ENCODE data around the gene ST6GALNAC4. TPM values are rescaled to one million over a fixed set of nuclear protein-coding genes. Genes with fewer than 3 reads are reported as not detected.

Gene ST6GALNAC4
- total and polyA plus RNA-seq, 9 of the 15 experiments (the other 6 are each of a cell fraction or from before 2014, with no cell fraction given) = 2.6 to 43.1 (median 15.4) TPM

DNA sequence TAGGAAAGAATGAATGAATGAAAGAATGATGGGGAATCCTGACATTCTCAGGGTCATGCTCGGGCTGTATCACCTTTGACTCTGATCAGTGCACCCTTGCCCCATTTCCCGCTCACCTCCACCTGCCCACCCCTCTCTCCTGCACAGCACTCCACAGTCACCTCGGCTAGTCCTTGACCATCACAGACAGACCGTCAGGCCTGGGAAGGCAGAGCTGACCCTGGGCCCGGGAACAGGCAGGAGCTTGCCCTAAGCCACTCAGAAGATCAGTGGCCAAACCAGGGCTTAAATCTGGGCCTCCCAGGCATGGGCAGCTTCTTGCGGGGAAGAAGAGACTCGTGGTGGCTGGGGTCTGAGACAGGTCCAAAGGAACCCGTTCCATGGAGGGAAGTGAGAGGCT is 21.0 kb downstream of the ST6GALNAC4 start:
- Histone ChIP-seq H3K9ac (ENCODE audit: insufficient read depth in 1 of 2, low read depth in 2 of 2, low read length in 2 of 2) (peak overlapping the region in 1 of 2 experiments; percentile 32; a peak in 1 of 4 replicates), H3K36me3 (ENCODE audit: control insufficient read depth, insufficient read depth, low read length) (peaks cover 59% of the 10 kb centered on the region), H3K27me3 (ENCODE audit: control insufficient read depth in 2 of 2, insufficient read depth in 2 of 2, low read length in 2 of 2) (no peaks in the 10 kb centered on the region), H3K9me3 (replicated peaks; ENCODE audit: control insufficient read depth, insufficient read depth, low read depth, low read length) (peaks cover 4% of the 10 kb centered on the region), H3K79me2 (ENCODE audit: control insufficient read depth, insufficient read depth, low read length) (peaks cover 27% of the 10 kb centered on the region), H3K4me2 (ENCODE audit: insufficient read depth, low read length) (no peak overlapping the region), H3K9me1 (ENCODE audit: control insufficient read depth, insufficient read depth, low read length) (no peaks in the 10 kb centered on the region), H2AFZ (ENCODE audit: low read depth, low read length) (no peak overlapping the region), H3K4me3 (no peak overlapping the region), H3K27ac (ENCODE audit: extremely low read depth, low read depth, low read length) (no peak overlapping the region), H3K4me1 (replicated peaks in 1 of 2; ENCODE audit: control insufficient read depth in 2 of 2, insufficient read depth in 2 of 2, low read length in 2 of 2) (peaks cover 8 to 36% of the 10 kb centered on the region in 2 experiments), H4K20me1 (replicated peaks; ENCODE audit: control insufficient read depth, insufficient read depth, low read length) (no peaks in the 10 kb centered on the region; the same call in 1 of the 2 replicates)
- 0 out of 2 replicates have a peak, but pooled peaks have one; percentile 23 for TF ChIP-seq RBFOX2 (IDR thresholded peaks at IDR 0.05; ENCODE audit: low read depth, low read length)
- TF ChIP-seq, protein P1, sequence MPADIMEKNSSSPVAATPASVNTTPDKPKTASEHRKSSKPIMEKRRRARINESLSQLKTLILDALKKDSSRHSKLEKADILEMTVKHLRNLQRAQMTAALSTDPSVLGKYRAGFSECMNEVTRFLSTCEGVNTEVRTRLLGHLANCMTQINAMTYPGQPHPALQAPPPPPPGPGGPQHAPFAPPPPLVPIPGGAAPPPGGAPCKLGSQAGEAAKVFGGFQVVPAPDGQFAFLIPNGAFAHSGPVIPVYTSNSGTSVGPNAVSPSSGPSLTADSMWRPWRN (IDR thresholded peaks at IDR 0.05; ENCODE audit: low read depth) = no peak
- ATAC-seq (no peak), FAIRE-seq (no peak), DNase-seq (ENCODE audit: extremely low read depth in 1 of 4, low spot score in 3 of 4) (no peak)
- in situ Hi-C loops (cut with MboI) = no loop called here
- ChIA-PET CTCF (ENCODE audit: low intra/inter-chr PET ratio) (no interaction called here), POLR2A (interaction anchor here (0.6 to 2.9 kb wide), 6 partner anchors 7 to 452 kb away, joined by 3 to 12 read pairs (median 4); no protein-coding TSS in a partner anchor)
- intact Hi-C loops (cut with micrococcal nuclease) = loop anchor here (2.0 kb wide), 1 partner anchor 21 kb away; the partner anchor contains the start of gene ST6GALNAC4
- 96% methylated on average over 8 of the region's 8 CpGs for WGBS (ENCODE audit: insufficient coverage, low coverage, missing lambda C conversion rate)
- no TSS peak for BruUV-seq (replicated peaks)

DNA sequence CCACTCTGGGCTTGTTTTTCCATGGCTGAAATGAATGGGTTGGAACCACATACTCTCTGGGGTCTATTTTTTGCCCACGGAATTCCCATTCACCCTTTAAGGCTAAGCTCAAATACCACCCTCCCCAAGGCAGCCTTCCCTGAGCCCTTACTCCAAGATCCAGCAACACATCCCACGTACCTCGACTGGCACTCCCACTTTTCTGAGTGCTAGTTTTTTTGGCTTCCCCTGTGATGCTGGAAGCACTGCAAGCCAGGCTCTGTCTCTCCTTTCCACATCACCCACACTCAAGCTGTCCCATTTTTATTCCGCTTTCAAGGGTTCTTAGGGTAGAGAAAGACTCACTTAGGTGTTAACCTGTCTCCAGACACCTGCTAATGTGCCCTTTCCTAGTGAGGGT is 23.4 kb downstream of the ST6GALNAC4 start:
- no peak for FAIRE-seq
- CTCF ChIA-PET (ENCODE audit: low intra/inter-chr PET ratio) = no interaction called here

More for the DNA sequence above, 23.4 kb downstream of the ST6GALNAC4 start:
- ATAC-seq (no peak), DNase-seq (ENCODE audit: extremely low read depth in 1 of 4, low spot score in 3 of 4) (no peak)
- Histone ChIP-seq H3K79me2 (ENCODE audit: control insufficient read depth, insufficient read depth, low read length) (peaks cover 18% of the 10 kb centered on the region), H3K9me1 (ENCODE audit: control insufficient read depth, insufficient read depth, low read length) (no peaks in the 10 kb centered on the region), H2AFZ (ENCODE audit: low read depth, low read length) (no peak overlapping the region), H4K20me1 (replicated peaks; ENCODE audit: control insufficient read depth, insufficient read depth, low read length) (no peaks in the 10 kb centered on the region), H3K4me2 (ENCODE audit: insufficient read depth, low read length) (no peak overlapping the region), H3K4me3 (no peak overlapping the region), H3K4me1 (replicated peaks in 1 of 2; ENCODE audit: control insufficient read depth in 2 of 2, insufficient read depth in 2 of 2, low read length in 2 of 2) (peaks cover 1 to 28% of the 10 kb centered on the region in 2 experiments), H3K27me3 (ENCODE audit: control insufficient read depth in 2 of 2, insufficient read depth in 2 of 2, low read length in 2 of 2) (no peaks in the 10 kb centered on the region), H3K9me3 (replicated peaks; ENCODE audit: control insufficient read depth, insufficient read depth, low read depth, low read length) (peaks cover 4% of the 10 kb centered on the region), H3K9ac (ENCODE audit: insufficient read depth in 1 of 2, low read depth in 2 of 2, low read length in 2 of 2) (no peak overlapping the region), H3K27ac (ENCODE audit: extremely low read depth, low read depth, low read length) (no peak overlapping the region), H3K36me3 (ENCODE audit: control insufficient read depth, insufficient read depth, low read length) (peaks cover 77% of the 10 kb centered on the region)
- in situ Hi-C loops (cut with MboI) (no loop called here), intact Hi-C loops (cut with micrococcal nuclease) (no loop called here)
- no TSS peak for BruUV-seq (replicated peaks)
- 90% methylated on average over 4 of the region's 4 CpGs for WGBS (ENCODE audit: insufficient coverage, low coverage, missing lambda C conversion rate)
- POLR2A ChIA-PET = interaction anchor here (1.1 kb wide), 1 partner anchor 9 kb away, joined by 3 read pairs; no protein-coding TSS in a partner anchor
- TF ChIP-seq ZNF212 (CRISPR knock-in tag; IDR thresholded peaks at IDR 0.05) (no peak), SAP30 (IDR thresholded peaks at IDR 0.05; ENCODE audit: borderline replicate concordance, insufficient read depth, low read depth, low read length, poor library complexity, severe bottlenecking) (no peak), PML (IDR thresholded peaks at IDR 0.05; ENCODE audit: low read length) (no peak), GABPA (tag; conservative IDR thresholded peaks at IDR 0.05; ENCODE audit: low read depth) (no peak), MEIS2 (IDR thresholded peaks at IDR 0.05; ENCODE audit: partially characterized antibody) (no peak), LARP7 (IDR thresholded peaks at IDR 0.05) (no peak), EWSR1 (IDR thresholded peaks at IDR 0.05; ENCODE audit: borderline replicate concordance, low read depth, partially characterized antibody) (no peak), DACH1 (IDR thresholded peaks at IDR 0.05; ENCODE audit: partially characterized antibody) (no peak), SOX6 (IDR thresholded peaks at IDR 0.05) (no peak)
- TF ChIP-seq, protein P2, sequence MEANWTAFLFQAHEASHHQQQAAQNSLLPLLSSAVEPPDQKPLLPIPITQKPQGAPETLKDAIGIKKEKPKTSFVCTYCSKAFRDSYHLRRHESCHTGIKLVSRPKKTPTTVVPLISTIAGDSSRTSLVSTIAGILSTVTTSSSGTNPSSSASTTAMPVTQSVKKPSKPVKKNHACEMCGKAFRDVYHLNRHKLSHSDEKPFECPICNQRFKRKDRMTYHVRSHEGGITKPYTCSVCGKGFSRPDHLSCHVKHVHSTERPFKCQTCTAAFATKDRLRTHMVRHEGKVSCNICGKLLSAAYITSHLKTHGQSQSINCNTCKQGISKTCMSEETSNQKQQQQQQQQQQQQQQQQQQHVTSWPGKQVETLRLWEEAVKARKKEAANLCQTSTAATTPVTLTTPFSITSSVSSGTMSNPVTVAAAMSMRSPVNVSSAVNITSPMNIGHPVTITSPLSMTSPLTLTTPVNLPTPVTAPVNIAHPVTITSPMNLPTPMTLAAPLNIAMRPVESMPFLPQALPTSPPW (CRISPR knock-in tag; IDR thresholded peaks at IDR 0.05) = no peak
